ENCODE measurements around the gene ZFAND6. TPM values are rescaled to one million over a fixed set of nuclear protein-coding genes. Genes with fewer than 3 reads are reported as not detected.

The ZFAND6 gene
- total RNA-seq, 4 donors from 2014 or later = 75.9 to 154 (median 81.0) TPM

- H3K27me3 ChIP-seq = no peaks in the 10 kb centered on the region
- TF ChIP-seq CTCF (IDR thresholded peaks at IDR 0.05) = no peak
- no peak for TF ChIP-seq POLR2A (IDR thresholded peaks at IDR 0.05)
- no peak overlapping the region for H3K4me3 ChIP-seq
- H3K9me3 ChIP-seq = no peaks in the 10 kb centered on the region
- peaks cover 0 to 56% (median 0%) of the 10 kb centered on the region in 3 donors for H3K36me3 ChIP-seq
- no peak overlapping the region for H3K27ac ChIP-seq
- no peak for DNase-seq
- H3K4me1 ChIP-seq = no peaks in the 10 kb centered on the region
Measured at GRCh38 chr15:80182611-80183261, 123.3 kb downstream of the ZFAND6 start.

- no peaks in the 10 kb centered on the region for H3K27me3 ChIP-seq
- H3K27ac ChIP-seq = no peak overlapping the region
- no peak for DNase-seq
- no peak overlapping the region for H3K4me3 ChIP-seq
- H3K9me3 ChIP-seq = no peaks in the 10 kb centered on the region
- no peaks in the 10 kb centered on the region for H3K4me1 ChIP-seq
- TF ChIP-seq POLR2A (IDR thresholded peaks at IDR 0.05) = no peak
- TF ChIP-seq CTCF (IDR thresholded peaks at IDR 0.05) = no peak
- H3K36me3 ChIP-seq = peaks cover 0 to 56% (median 0%) of the 10 kb centered on the region in 3 donors
Measured at GRCh38 chr15:80183306-80183705, 123.8 kb downstream of the ZFAND6 start.

GRCh38 chr15:80183886-80184285 lies 124.4 kb downstream of the ZFAND6 start:
- Histone ChIP-seq H3K4me3 (no peak overlapping the region), H3K4me1 (no peaks in the 10 kb centered on the region), H3K36me3 (peaks cover 0 to 56% (median 0%) of the 10 kb centered on the region in 3 donors), H3K27me3 (no peaks in the 10 kb centered on the region), H3K27ac (no peak overlapping the region), H3K9me3 (no peaks in the 10 kb centered on the region)
- DNase-seq = no peak
- TF ChIP-seq CTCF (IDR thresholded peaks at IDR 0.05) = no peak

- Histone ChIP-seq H3K9me3 (no peaks in the 10 kb centered on the region), H3K27me3 (no peaks in the 10 kb centered on the region), H3K36me3 (peaks cover 0 to 56% (median 0%) of the 10 kb centered on the region in 3 donors), H3K4me3 (no peak overlapping the region), H3K27ac (no peak overlapping the region), H3K4me1 (no peaks in the 10 kb centered on the region)
- no peak for DNase-seq
- TF ChIP-seq CTCF (IDR thresholded peaks at IDR 0.05) = no peak
Measured at GRCh38 chr15:80184554-80184953, 125.1 kb downstream of the ZFAND6 start.

GRCh38 chr15:80185152-80185551 lies 125.7 kb downstream of the ZFAND6 start:
- Histone ChIP-seq H3K27me3 (no peaks in the 10 kb centered on the region), H3K36me3 (peaks cover 0 to 51% (median 0%) of the 10 kb centered on the region in 3 donors), H3K27ac (no peak overlapping the region), H3K9me3 (no peaks in the 10 kb centered on the region), H3K4me3 (no peak overlapping the region), H3K4me1 (no peaks in the 10 kb centered on the region)
- no peak for DNase-seq
- TF ChIP-seq CTCF (IDR thresholded peaks at IDR 0.05) (no peak), POLR2A (IDR thresholded peaks at IDR 0.05) (no peak)

- no peaks in the 10 kb centered on the region for H3K27me3 ChIP-seq
- H3K4me3 ChIP-seq = no peak overlapping the region
- peaks cover 0 to 45% (median 0%) of the 10 kb centered on the region in 3 donors for H3K36me3 ChIP-seq
- H3K4me1 ChIP-seq = no peaks in the 10 kb centered on the region
- no peaks in the 10 kb centered on the region for H3K9me3 ChIP-seq
- no peak for DNase-seq
- no peak for TF ChIP-seq POLR2A (IDR thresholded peaks at IDR 0.05)
- no peak for TF ChIP-seq CTCF (IDR thresholded peaks at IDR 0.05)
- H3K27ac ChIP-seq = no peak overlapping the region
Measured at GRCh38 chr15:80186066-80186465, 126.6 kb downstream of the ZFAND6 start.

Measured in Peyer's patch (tissue), 4 donors.